PC-9 (cell line): Measurements from ENCODE around the gene SP5.

Experiments
- EZH2 ChIP-seq: fragments of 200-600 bp; sonication (generic); IDR thresholded peaks from 2 replicates; pipeline ENCODE4 v1.8.0; 2017; ENCODE audit warnings: antibody characterized with exemption, low read depth
- TF ChIP-seq, protein P1 (sequence below): fragments of 200-600 bp; sonication (generic); conservative IDR thresholded peaks from 2 replicates; pipeline ENCODE4 v1.6.1; 2017; ENCODE audit warnings: mixed run types, antibody characterized with exemption, mild to moderate bottlenecking, moderate library complexity

DNA sequence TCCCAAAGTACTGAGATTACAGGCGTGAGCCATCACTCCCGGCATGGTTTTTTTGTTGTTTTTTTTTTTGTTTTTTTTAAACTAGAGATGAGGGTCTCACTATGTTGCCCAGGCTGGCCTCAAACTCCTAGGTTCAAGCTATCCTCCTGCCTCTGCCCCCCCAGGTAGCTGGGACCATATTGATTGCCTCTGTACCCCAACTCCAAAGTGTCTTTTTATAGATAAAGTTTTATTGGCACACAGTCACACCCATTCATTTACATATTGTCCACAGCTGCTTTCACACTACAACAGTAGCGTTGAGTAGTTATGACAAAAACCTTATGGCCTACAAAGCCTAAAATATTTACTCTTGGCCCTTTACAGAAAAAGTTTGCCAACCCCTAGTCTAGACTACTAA, 45.2 kb upstream of the SP5 start:
- TF ChIP-seq, protein P1, sequence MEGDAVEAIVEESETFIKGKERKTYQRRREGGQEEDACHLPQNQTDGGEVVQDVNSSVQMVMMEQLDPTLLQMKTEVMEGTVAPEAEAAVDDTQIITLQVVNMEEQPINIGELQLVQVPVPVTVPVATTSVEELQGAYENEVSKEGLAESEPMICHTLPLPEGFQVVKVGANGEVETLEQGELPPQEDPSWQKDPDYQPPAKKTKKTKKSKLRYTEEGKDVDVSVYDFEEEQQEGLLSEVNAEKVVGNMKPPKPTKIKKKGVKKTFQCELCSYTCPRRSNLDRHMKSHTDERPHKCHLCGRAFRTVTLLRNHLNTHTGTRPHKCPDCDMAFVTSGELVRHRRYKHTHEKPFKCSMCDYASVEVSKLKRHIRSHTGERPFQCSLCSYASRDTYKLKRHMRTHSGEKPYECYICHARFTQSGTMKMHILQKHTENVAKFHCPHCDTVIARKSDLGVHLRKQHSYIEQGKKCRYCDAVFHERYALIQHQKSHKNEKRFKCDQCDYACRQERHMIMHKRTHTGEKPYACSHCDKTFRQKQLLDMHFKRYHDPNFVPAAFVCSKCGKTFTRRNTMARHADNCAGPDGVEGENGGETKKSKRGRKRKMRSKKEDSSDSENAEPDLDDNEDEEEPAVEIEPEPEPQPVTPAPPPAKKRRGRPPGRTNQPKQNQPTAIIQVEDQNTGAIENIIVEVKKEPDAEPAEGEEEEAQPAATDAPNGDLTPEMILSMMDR, result no peak
- TF ChIP-seq EZH2, result no peak
